Measurements from ENCODE around the gene ITSN1.
A peak's percentile ranks its signal among the peaks of the same experiment; 100 is the strongest.

Gene ITSN1

DNA sequence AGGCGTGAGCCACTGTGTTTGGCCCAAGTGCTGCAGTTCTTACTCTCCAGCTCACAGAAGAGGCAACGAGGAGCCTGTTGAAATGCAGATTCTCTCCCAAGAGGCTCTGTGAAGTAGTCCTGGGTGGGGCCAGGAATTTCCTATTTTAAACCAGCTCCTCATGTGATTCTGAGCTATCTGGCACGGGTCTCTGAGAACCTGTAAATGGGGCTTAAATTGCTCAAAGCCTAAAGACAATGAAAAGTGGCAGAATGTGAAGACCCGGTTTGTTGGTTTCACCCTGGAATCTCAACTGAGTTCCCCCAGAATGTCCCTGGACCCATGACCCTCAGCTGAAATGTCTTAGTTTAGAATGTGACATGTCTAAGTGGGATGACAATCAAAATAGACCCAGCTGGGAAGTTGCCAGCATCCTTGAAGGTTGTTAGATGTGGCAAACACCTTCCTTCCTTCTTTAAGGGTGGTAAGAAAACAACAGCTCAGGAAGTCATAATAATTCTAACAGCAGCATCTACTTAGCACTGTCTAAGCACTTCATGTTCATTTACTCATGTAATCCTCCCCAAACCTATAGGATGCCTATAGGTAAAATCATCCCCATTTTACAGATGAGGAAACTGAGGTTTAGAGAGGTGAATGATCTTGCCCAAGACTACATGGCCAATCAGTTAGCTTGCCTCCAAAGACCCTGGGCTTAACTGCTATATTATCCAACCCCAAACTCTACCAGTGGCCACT is 294.2 kb downstream of the ITSN1 start:
- DNase-seq (ENCODE audit: low spot score), result no peak

DNA sequence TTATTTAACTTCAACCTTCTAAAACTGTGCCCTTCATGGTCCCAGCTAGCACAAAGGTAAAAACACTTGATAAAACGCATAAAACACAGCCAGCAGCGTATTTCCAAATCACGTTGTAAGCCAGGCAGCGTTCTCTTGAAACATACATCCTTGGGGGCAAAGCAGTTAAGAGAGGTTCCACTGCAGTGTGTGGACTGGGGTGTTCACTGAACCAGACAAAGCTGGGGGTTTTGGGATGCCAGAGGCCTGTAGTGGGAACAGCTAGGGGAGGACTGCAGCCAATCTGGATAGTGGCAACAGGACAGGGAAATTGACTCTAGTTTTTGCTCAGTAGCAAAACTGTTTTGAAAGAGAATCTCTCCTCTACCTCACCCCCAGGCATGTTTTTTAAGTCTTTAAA is 294.8 kb downstream of the ITSN1 start:
- no peak for DNase-seq (ENCODE audit: low spot score)

DNA sequence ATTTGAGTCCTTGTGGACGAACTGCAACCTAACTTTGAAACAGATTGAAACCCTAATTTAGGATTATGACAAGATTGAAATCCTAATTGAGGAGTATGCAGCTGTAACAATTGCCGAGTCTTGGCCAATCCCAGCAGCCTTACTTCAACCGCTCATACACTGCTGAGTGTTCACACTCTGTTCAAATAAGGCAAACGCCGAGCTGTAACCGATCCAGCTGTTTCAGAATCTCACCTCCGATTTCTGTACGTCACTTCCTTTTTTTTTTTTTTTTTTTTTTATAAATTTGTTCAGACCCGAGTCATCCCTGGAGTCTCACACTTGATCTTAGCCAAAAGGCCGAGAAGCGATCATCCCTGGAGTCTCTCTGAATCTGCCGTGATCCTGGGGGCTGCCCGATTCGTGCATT is 295.6 kb downstream of the ITSN1 start:
- DNase-seq (ENCODE audit: low spot score), result no peak

DNA sequence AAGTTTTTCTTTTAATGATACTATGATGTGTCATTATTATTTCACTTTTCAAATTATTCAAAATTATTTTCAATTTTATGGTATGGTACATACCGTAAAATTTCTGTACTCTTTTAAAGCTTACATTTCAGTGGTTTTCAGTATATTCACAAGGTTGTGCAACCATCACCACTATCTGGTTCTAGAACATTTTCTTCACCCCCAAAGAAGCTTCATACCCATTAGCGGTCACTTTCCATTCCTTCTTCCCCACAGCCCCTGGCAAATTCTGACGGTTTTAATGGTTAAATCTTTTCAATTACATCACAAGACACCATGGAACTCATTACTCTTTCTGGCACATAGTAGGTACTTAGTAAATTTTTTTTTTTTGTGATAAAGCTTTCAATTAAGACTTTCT is 296.1 kb downstream of the ITSN1 start:
- no peak for DNase-seq (ENCODE audit: low spot score)

GRCh38 chr21:33939226-33939625 is 296.9 kb downstream of the ITSN1 start:
- no peak for DNase-seq (ENCODE audit: low spot score)

DNA sequence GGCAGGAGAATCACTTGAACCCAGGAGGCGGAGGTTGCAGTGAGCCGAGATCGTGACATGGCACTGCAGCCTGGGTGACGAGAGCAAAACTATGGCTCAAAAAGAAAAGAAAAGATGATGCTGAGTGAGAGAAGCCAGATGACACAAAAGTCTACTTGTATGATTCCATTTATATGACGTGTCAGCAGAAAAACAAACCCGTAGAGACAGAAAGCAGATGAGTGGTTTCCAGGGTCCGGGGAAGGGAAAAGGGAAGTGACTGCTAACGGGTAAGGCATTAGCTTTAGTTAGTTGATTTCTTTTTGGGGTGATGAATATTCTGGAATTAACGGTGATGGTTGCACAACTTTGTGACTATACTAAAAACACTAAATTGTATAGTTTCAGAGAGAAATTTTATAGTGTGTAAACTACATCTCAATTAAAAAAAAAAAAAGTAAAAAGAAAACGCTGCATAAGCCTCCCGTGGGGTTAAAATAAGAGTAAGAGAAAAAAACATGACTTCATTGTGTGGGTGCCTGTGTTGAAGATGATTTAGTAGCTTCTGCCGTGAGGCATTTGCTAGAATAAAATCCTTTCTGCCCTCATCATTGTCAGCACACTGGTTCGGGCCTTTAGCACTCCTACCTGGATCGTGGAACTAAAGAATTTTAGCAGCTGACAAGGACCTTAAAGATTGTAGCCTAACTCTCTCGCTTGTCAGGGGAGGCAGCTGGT is 298.0 kb downstream of the ITSN1 start:
- no peak for DNase-seq (ENCODE audit: low spot score)

GRCh38 chr21:33940881-33941245 is 298.6 kb downstream of the ITSN1 start:
- DNase-seq (ENCODE audit: low spot score), result no peak

DNA sequence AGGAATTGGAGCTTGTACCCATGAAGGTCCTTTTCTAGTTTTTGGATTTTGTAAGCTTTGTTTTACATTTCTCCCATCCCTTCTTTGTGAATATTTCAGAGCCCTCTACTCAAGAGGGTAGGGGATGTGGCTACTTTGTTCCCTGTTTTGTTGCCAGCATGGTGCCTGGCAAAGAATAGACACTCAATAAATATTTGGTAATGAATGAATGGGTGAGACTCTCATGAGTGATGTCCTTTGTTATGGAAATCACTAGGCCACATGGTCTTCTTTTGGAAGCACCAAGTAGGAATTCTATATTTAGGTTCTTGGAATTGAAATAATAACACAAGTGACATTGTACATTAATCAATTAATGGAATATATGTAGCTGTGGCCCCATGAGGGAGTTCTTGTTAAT is 300.1 kb downstream of the ITSN1 start:
- no peak for DNase-seq (ENCODE audit: low spot score)

DNA sequence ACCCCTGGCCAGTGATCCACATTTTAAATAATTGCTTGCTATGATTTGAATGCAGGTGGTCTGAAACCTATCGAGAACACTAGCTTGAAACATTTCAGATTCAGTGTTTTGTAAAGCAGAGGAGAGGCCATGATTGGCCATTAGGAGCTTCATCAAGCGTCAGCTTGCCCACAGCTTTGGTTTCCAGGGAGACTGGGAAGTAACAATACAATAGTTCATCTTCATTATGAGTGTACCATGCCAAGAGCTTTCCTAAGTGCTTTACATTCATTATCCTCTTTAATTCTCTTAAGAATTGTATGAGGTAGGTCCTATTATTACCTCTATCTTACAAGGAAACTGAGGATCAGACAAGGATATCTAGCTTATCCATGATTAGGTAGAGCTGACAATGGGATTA is 301.0 kb downstream of the ITSN1 start:
- DNase-seq (ENCODE audit: low spot score), result no peak

DNA sequence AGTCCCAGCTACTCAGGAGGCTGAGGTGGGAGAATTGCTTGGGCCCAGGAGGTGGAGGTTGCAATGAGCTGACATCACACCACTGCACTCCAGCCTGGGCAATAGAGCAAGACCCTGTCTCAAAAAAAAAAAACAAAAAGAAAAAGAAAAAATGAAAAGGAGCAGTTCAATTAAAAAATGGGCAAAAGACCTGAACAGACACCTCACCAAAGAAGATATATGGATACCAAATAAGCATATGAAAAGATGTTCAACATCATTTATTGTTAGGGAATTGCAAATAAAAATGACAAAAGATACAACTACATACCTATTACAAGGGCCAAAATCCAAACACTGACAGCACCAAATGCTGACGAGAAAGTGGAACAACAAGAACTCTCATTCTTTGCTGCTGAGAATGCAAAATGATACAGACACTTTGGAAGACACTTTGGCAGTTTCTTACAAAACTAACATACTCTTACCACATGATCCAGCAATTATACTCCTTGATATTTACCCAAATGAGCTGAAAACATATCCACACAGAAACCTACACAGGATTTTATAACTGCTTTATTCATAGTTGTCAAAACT is 302.0 kb downstream of the ITSN1 start:
- no peak for DNase-seq (ENCODE audit: low spot score)

- DNase-seq (ENCODE audit: low spot score), result no peak
Observed at GRCh38 chr21:33945652-33946270, 303.5 kb downstream of the ITSN1 start.

DNA sequence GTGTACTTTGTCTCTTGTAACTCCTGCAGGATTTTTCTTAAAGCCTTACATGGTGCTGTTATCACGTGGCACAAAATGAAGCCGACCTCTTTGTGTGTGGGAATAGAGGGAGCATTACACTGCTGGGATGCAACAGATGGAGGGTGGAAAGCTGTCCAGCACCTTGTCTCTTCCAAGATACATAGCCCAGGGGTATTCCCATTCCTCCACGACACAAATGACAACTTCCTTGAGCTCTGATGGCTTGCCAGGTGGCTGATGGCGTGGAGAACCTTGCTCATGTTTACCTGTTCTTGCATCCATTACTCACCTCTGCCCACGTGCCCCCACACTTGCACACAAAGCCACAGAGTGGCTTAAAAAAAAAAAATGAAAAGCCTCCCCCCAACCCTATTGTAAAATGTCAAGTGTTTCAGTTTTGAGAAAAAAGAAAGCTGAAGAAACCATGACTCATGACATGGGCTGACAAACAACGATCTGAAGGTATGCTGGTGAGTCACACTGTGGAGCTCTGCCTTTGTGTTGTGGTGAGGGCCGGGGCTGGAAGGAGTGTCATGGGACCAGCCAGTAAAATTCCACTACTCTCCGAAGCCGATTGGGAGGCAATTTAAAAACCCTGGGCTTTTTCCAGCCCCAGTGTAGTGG is 305.3 kb downstream of the ITSN1 start:
- peak; percentile 93 for DNase-seq (ENCODE audit: low spot score)

DNA sequence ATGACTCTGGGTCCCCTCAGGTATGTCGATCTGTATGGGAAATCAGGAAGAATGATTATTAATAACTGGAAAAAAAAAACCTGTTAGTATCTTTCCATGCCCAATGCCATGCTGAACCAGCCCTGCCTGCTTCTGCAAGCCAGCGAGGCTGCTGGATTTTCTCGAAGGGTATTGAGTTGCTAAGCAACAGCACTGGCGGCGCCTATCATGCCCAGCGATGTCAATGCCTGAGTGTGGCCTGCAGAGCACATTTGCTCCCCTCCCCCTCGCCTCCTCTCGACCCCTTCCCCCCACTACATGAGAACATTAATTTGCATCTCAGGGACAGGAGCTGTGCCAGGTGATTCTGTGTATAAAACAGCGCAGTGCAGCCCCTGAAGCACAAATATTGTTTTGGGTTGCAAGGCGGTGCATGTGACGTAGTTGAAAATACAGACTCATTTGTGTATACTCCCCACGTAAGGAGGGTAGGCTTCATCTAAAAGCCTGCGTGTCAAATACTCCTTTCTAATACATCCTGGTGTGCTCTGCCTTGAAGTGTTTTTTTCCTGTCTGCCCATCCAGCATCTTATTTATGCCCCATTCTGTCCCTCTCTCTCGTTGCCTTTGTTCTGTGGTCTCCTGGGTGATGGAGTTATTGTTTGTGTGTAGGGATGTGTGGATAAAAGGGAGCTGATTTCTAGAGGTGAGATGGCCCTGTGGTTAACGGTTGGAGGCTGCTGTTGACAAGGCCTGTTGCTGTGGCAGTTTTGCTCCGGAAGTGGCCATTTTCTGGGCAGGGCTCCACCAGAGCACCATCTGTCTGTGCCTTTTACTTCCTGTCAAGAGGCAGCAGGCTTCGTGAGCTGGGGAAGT is 306.0 kb downstream of the ITSN1 start:
- peak; percentile 52 for DNase-seq (ENCODE audit: low spot score)

DNA sequence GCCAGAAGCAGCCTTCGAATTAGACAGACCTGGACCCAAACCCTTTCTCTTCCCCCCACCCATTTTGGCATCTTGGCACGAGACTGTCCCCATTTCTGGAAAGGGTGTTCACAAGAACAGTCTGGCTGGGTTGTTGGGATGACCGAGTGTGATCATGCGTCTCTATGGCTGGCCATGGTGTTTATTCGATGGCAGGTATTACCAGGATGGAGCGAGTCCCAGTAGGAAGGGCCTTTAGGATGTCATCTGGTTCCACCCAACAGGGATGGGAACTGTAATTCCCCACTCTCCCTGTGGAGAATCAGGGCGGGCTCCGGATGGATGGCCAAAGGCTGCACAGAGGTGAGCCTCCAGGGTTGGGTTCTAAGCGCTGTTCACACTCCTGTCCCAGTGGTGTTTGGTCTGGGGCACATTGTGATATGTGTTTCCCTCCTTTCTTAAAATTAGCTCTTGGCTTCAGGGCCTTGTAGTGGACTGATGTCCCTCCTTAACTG is 306.7 kb downstream of the ITSN1 start:
- DNase-seq (ENCODE audit: low spot score), result no peak

Measured in AG08396 (cell line).